GM12873 (cell line): Measurements from ENCODE around the gene SPATC1L.

Experiments used
- CTCF ChIP-seq: IDR thresholded peaks from 2 replicates; pipeline ENCODE4 v1.5.1; 2012; ENCODE audit warnings: low read depth, mild to moderate bottlenecking, moderate library complexity, low read length, control low read depth; ENCODE audit not compliant: insufficient read depth; ENCODE audit errors: missing control alignments

SPATC1L gene

GRCh38 chr21:46145840-46146691, 38.2 kb downstream of the SPATC1L start:
- TF ChIP-seq CTCF, result no peak

DNA sequence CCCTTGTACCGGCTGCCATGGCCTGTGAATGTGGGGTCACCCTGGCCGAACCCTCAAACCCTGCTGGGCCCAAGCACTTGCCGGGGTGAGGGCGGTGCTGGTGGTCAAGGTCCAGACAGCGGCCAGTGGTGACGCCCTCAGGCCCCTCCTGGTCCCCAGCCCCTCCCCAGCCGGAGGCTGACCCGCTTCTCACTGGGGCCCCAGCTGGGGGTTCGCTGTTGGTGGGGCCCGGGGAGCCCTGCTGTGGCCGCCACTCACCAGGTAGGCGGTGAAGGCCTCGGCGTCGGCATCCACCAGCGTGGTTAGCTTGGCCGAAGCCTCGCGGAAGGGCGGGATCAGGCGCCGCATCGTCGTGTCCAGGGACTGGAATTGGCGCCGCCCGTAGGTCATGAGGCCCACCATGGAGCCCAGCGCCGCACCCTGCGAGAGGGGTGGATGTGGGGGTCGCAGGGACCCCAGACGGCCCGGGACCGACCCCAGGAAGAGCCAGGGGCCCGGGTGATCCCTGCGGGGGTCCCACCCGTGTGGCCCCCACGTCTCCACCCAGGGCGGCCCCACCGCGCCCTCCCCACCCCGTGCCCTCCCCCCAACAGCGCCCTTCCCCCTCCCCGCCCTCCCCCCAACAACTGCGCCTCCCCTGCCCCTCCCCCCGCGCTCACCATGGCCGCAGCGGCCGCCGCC, 39.0 kb downstream of the SPATC1L start:
- TF ChIP-seq CTCF, result no peak

- TF ChIP-seq CTCF, result no peak
Observed at GRCh38 chr21:46144464-46145070, 39.7 kb downstream of the SPATC1L start.

DNA sequence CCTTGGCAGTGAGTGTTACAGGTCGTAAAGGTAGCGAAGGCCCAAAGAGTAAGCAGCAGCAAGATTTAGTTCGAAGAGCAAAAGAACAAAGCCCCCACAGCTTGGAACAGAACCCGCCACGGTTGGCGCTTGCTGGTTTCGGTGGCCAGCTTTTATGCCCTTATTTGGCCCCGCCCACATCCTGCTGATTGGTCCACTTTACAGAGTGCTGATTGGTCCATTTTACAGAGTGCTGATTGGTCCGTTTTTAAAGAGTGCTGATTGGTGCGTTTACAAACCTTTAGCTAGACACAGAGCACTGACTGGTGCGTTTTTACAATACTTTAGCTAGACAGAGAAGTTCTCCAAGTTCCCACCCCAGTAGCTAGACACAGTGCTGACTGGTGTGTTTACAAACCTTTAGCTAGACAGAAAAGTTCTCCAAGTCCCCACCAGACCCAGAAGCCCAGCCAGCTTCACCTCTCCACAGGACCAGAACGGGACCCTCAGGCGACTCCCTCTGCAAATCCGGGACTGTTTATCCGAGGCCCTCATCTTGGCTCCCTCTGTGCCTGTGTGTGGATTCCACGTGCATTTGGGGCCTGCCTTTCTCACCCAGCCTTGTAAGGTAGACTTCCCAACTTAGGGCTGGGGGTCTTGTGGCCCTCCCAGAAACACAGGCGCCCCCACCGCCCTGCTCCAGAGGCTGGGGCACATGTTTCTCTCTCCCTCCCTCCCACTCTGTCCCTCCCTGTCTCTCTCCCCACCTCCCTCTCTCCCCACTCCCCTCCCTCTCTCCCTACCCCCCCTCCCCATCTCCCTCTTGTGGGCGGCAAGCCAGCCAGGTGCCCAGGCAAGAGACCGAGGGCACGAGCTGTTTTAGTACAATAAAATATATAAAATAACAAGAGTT, 41.4 kb downstream of the SPATC1L start:
- TF ChIP-seq CTCF, result no peak

DNA sequence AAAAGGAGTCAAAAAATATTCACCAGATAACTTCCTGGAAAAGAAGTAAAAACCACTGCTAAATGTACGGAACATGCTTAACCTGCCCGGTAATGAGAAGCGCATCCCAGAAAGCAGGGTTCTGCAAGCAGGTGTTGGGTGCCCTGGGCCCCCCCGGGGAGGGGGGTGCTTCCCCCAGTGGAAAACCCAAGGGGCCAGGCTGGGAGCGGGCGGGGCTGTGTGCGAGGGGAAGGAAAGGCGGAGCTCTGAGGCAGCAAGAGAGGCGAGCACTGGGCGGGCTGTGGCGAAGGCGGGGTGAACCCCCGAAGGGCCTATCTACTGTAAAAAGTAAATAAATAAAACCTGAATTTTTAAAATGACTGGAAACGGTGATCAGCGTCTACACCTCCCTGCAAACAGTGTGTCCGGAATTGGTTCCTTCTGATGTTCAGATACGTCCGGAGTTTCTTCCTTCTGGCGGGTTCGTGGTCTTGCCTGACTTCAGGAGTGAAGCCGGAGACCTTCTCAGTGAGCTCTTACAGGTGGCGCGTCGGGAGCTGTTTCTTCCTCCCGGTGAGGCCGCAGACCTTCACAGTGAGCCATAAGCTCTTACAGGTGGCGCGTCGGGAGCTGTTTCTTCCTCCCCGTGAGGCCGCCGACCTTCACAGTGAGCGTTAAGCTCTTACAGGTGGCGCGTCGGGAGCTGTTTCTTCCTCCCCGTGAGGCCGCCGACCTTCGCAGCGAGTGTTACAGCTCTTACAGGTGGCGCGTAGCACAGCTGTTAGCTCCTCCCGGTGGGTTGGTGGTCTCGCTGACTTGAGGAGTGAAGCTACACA, 42.3 kb downstream of the SPATC1L start:
- TF ChIP-seq CTCF, result no peak

- TF ChIP-seq CTCF, result no peak
Observed at GRCh38 chr21:46139686-46140085, 44.6 kb downstream of the SPATC1L start.
